GM18526 (cell line): ENCODE results near the gene TM9SF2.

Source experiments
- POLR2A ChIP-seq: IDR thresholded peaks from 3 replicates; pipeline ENCODE4 v1.6.1; 2011; ENCODE audit not compliant: insufficient read length; ENCODE audit errors: extremely low read depth

Gene TM9SF2

DNA sequence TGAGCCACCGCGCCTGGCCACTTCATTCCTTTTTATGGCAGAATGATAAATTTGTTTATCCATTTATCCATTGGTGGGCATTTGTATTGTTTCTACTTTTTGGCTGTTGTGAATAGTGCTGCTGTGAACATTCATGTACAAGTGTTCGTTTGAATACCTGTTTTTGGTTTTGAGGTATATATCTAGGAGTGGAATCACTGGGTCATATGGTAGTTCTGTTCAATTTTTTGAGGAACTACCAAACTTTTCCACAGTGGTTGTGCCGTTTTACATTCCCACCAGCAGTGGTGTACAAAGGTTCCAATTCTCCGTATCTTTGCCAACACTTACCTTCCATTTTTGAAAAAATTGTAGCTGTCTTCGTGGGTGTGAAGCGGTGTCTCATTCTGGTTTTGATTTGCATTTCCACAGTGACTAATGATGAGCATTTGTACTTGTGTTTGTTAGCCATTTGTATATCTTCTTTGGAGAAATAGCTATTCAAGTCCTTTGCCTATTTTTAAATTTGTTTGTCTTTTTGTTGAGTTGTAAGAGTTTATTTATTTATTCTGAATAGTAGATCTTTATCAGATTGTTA is 55.7 kb downstream of the TM9SF2 start:
- TF ChIP-seq POLR2A, result no peak

DNA sequence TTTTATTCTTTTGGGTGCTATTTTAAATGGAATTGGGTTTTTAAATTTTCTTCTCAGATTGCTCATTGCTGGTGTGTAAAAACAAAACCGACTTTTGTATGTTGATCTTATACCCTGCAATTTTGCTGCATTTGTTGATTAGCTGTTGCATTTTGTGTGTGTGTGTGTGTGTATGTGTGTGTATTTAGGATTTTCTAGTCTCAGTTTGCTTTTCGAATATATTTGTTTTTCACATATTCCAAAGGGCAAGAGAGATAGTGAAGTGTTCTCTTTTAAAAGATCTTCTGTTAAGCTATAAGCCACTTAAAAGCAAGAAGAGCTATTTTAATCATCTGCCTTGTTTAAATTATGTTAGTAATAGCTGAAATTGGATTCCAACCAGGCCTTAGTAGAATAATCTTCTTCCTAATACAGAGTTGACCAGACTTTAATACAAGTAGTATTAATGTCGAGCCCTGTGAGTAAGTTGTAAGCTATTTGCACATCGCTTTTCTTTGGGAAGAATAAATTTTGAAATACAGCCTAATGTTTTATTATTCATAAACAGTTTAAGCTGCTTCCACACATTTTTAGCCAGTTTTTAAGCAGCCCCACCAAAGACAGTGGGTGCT is 57.4 kb downstream of the TM9SF2 start:
- TF ChIP-seq POLR2A, result no peak

DNA sequence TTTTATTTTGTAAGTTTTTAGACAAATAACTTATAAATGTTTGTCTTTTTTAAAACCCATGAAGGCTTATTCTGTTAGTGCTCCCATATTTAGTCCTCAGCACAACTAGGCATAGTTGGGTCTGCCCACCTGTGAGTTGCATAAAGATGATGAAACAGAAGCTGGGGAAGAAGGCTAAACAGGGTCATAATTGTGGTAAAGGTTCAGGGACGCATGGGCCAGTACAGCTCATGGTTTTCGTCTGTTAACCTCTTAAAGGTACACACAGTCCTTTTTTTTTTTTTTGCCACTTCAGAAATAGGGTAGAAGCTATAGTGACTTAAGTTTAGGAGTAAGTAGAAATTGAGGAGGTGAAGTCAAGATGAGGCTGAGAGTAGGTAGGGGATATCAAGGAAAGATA is 58.3 kb downstream of the TM9SF2 start:
- no peak for TF ChIP-seq POLR2A

DNA sequence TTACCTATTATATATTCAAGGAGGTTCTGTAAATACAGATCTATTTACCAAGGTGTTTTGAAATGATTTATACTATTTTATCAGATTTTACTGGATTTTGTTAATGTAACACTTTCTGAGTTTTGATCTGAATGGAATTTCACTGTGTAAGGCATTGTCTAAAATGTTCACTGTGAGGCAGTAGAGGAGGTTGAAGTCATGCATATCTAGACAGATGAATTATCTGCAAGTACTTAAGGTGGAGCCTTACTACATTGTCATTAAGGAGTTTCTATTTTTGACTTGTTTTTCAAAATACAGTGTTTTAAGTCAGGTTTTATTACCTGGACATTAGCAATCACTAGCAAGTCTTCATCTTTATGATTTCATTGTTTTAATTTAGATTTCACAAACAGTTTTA is 62.1 kb downstream of the TM9SF2 start:
- TF ChIP-seq POLR2A, result no peak

DNA sequence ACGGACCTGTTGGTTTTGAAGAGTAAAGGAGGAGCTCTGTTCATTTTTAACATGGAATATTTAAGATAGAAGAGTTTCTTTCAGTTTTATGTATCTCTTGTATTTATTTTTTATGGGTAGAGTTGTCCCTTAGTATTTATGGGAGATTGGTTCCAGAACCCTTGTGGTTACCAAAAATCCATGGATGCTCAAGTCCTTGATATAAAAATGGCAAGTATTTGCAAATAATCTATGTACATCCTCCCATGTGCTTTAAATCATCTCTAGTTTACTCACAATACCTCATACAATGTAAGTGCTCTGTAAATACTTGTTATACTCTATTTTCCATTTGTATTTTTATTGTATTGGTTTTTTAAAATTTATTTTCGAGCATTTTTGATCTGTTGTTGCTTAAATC is 63.1 kb downstream of the TM9SF2 start:
- TF ChIP-seq POLR2A, result no peak

DNA sequence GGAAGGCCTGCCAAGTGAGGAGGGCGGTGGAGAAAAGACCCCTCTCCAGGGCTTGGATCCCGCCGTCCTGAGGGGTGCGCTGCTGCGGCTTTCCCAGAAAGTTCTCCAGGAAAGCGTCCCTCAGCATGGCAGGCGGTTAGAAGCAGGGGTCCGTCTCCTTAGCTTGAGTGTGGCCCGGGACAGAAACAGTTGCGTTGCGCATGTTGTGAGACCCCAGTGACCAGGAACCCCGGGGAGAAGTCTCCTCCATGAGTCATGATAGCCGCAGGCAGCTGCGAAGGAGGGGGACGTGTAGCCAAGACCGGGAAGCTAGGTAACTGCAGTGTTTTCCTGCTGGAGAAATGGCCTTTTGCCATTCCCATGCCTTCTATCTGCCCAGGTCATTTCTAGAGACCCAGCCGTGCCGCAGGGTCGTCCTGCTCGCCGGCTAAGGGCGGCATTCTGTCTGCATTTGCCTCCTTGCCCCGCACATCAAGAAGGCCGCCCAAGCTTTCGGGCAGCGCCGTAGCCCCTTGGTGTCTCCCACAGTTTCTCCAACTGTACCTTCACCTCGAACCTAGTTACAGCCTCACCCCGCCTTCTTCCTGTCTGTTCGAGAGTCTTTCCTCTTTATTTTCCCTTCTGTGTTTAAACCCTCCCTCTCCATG is 64.3 kb downstream of the TM9SF2 start:
- no peak for TF ChIP-seq POLR2A

DNA sequence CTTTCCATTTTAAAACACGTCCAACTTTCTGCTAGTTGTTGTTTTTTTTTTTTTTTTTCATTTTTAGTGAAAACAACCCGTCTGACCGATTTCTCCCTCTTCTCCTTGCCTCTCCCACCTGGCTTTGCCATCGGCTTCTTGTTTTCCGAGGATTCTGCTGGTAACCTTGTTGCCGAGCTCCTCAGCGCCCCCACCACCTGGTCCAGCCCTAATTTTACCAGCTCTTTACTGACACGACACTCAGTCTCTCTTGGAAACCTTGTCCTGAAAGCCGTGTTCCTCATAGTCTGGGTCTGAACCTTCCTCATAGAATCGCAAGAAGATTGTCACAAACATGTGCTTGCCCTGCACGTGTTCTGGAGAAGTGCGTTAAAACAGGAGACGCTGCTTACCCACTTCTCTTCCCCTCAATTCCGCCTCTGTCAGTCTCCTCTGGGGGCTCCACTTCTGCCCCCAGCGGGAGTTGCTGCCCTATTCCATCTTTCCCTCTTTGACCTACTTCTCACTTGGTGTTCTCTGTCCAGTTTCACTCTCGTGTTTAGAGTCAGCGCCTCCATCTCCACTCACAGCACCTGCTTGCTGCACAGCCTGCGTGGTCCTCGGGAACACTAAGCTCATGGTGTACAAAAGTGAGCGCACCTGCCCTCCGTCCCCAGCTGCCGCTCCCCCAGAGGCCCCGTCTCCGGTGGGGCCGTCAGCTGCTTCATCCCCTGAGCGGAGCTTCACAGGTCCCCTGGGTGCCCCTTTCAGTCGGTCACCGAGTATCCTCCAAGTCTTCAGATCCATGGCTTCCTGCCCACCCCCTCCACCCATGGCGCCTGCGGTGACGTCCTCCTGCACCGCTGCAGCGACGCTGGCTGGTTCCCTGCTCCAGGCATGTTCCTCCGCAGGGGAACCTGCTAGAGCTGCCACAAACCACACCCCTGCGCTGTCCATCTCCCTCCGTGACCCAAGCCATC is 65.1 kb downstream of the TM9SF2 start:
- TF ChIP-seq POLR2A, result no peak

DNA sequence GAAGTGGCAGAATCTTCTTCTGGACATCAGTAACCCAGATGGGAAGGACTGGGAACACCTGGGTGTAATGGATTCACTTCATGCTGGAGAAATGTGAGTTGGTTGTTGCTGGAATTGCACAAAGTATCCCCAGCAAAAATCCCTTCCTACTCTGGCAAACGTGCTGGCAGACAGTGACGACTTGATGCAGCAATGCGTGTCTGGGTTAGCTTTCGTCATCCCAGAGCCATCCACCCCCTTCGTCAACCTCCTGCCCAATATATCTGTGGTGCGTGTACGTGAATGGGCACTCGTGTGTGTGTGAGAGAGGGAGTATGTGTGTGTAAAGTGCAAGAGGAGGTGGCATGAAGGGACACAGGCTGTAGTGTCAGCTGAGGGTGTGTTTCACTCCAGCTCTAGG is 70.9 kb downstream of the TM9SF2 start:
- no peak for TF ChIP-seq POLR2A

DNA sequence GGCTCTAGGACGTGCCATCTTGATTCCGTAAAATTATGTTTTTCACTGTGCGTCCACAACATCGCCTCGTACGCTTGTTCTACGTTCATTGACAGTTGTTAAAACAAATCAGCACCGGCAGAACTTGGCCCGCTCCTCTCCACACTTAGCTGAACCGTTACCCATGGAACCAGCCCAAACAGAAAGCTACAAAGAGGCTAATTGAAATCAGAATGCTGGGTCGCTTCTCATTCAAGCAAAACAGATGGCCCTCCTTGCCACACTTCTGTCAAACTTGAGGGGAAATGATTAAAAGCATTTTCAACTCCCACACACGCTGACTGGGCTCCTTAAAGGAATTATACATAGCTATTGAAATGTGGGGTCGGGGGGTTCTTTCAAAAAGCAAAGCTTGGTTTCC is 71.6 kb downstream of the TM9SF2 start:
- TF ChIP-seq POLR2A, result no peak

DNA sequence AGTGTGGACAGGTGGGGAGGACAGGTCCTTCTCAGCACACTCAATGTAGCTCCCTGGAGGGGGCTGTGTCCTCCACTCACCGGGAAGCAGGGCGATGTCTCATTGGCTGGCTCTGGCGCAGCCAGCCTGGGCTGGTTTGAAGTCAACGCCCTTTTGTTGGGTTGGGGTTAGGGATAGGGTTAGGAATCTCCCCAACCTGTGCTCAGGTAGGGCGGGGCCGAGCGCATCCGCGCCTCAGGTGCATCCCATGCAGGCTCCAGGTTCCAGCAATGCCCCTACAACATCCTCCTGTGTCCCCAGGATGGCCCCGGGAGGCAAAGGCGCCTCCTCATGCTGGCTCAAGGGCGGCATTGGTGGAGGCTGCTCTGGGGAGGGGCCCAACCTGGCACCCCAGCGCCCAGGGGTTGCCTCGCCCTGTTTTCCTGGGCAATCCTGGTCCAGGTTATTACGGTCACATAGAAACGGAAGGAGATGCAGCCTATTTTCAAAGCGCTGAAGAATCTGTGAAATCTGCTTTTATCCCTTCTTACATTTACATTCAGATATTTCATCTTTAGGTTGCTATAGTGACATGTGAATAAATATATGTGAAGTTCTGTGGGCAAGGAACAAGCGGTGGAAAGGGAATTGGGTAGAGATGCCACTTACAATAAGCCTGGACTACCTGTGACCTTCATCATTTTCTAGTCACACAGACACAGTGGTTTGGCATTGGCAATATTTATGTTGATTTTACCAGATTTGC is 74.3 kb downstream of the TM9SF2 start:
- TF ChIP-seq POLR2A, result no peak

DNA sequence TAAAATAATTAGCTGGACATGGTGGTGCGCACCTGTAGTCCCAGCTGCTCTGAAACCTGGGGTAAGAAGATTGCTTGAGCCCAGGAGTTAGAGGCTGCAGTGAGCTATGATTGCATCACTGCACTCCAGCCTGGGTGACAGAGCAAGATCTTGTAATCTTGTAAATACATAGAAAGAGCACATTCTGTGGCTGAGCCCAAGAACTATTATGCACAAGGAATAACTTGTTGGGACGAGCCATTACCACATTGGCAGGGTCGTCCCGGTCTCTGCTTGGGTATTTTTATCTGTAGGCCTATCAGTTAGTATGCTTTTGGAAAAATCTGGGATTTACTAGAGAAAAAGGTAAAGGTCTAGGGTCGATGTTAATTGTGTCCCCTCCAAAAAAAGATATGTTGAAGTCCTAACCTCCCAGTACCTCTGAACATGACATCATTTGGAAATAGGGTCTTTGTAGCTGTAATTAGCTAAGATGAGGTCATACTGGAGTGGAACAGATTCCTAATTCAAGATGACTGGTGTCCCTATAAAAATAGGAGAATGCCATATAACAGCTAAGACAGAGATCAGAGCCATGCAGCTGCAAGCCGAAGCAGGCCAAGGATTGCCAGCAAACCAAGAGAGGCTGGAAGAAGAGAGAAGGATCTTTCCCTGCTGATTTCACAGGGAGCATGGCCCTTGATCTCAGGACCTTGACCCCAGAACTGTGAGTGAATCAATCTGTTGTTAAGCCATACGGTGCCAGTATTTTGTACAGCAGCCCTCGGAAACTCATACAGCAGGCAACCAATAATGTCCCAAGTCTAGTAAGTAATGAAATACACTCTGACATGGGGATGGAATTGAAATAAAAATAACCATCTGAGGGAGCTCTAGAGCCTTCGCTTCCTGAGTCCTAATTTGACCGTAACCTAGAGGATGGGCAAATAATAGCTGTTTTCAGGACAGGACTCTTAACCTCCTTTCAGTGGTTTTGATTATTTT is 77.0 kb downstream of the TM9SF2 start:
- TF ChIP-seq POLR2A, result no peak

DNA sequence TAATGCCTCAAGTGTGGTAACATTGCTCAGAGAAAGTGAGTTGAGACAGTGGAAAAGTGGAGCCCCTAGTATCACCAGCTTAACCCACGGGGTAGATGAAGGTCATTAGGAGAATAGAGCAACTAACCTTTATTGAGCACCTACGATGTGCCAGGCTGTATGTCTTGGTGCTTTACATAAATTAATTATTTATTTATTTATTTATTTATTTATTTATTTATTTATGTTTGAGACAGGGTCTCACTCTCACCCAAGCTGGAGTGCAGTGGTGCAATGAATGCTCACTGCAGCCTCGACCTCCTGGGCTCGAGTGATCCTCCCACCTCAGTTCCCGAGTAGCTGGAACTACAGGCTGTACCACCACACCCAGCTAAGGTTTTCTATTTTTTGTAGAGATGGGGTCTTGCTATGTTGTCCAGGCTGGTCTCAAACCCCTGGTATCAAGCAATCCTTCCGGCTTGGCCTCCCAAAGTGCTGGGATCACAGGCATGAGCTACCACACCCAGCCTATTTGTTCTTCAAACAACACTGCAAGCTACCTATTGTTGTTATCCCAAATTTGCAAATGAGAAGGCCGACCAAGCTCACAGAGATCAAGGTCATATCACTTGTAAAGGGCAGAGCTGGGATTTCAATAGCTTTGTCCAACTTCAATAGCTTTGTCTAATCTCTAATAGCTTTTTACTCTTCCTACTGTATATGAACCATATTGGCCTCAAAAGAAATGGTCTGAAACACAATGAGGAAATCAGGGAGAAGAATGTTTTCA is 79.4 kb downstream of the TM9SF2 start:
- TF ChIP-seq POLR2A, result no peak

DNA sequence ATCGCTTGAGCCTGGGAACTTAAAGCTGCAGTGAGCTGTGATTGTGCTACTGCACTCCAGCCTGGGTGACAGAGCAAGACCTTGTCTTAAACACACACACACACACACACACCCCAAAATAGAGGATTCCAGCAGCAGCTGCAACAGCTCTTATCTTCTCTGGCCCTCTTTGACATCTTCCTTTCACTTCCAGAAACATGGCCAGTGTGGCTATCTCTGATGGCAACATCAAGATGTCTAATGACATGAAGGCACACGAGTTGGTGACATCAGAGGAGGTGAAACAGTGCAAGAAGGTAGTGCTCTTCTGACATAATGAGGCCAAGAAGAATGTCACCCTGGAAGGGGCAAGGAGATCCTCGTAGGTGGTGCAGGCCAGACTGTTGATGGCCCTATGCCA is 81.2 kb downstream of the TM9SF2 start:
- TF ChIP-seq POLR2A, result no peak
